Mesenchymal stem cell (in vitro differentiated cells and primary cell): ENCODE data around the gene KRTAP1-3.
A peak's percentile ranks its signal among the peaks of the same experiment; 100 is the strongest.
"Not testable (repeated sequence)": the region's sequence is repeated elsewhere in the genome, so short reads cannot be mapped to it uniquely, and the experiment has no call there.

Source experiments
- DNase-seq: peaks from one replicate; pipeline ENCODE4 v3.0.0-alpha.2; 2013
- H2AFZ ChIP-seq: one replicate; pipeline ENCODE4 v1.6.1; 2013; ENCODE audit warnings: low read depth, mild to moderate bottlenecking, control low read depth, inconsistent platforms, low read length, moderate library complexity
- H2AK5ac ChIP-seq: 2 replicates; pipeline ENCODE4 v1.6.1; 2013; ENCODE audit warnings: low read length, moderate library complexity, mild to moderate bottlenecking, inconsistent platforms; ENCODE audit not compliant: severe bottlenecking
- H2BK120ac ChIP-seq: one replicate; pipeline ENCODE4 v1.6.1; 2013; ENCODE audit warnings: low read depth, mild to moderate bottlenecking, inconsistent platforms, low read length, moderate library complexity
- H2BK12ac ChIP-seq, 2 experiments: one replicate each; pipeline ENCODE4 v1.6.1; 2013; ENCODE audit warnings: inconsistent platforms in 2 of 2, low read length in 2 of 2, mild to moderate bottlenecking in 2 of 2, moderate library complexity in 2 of 2, control low read depth in 1 of 2
- H2BK15ac ChIP-seq: one replicate; pipeline ENCODE4 v1.6.1; 2013; ENCODE audit warnings: mild to moderate bottlenecking, low read depth, inconsistent platforms; ENCODE audit not compliant: poor library complexity, severe bottlenecking
- H2BK5ac ChIP-seq: 2 replicates; pipeline ENCODE4 v1.6.1; 2013; ENCODE audit warnings: low read depth, mild to moderate bottlenecking, low read length, control low read depth, inconsistent platforms; ENCODE audit not compliant: poor library complexity, severe bottlenecking
- H3K14ac ChIP-seq, 2 experiments: one replicate each; pipeline ENCODE4 v1.6.1; 2013; ENCODE audit warnings: inconsistent platforms in 2 of 2, low read length in 2 of 2, control low read depth in 1 of 2, mild to moderate bottlenecking in 1 of 2, moderate library complexity in 1 of 2
- H3K18ac ChIP-seq, 2 experiments: one replicate each; pipeline ENCODE4 v1.6.1; 2013; ENCODE audit warnings: inconsistent platforms in 2 of 2, low read length in 2 of 2, control low read depth in 1 of 2, low read depth in 1 of 2, mild to moderate bottlenecking in 1 of 2
- H3K23ac ChIP-seq, 2 experiments: one replicate each; pipeline ENCODE4 v1.6.1; 2013; ENCODE audit warnings: inconsistent platforms in 2 of 2, low read length in 2 of 2, mild to moderate bottlenecking in 2 of 2, moderate library complexity in 2 of 2, control low read depth in 1 of 2
- H3K27ac ChIP-seq: 2 replicates; pipeline ENCODE4 v1.5.1; 2013; ENCODE audit warnings: mild to moderate bottlenecking, moderate library complexity, low read length, control low read depth, inconsistent platforms; ENCODE audit not compliant: poor library complexity, severe bottlenecking
- H3K27me3 ChIP-seq, 2 experiments: 2 replicates each; pipeline versions ENCODE4 v1.6.1 to v1.7.0; 2013; ENCODE audit warnings: low read length in 2 of 2, mild to moderate bottlenecking in 2 of 2, moderate library complexity in 2 of 2, control low read depth in 1 of 2, inconsistent platforms in 1 of 2; ENCODE audit not compliant: control insufficient read depth in 1 of 2, insufficient read depth in 1 of 2
- H3K36me3 ChIP-seq, 2 experiments: 2 replicates each; pipeline versions ENCODE4 v1.6.1 to v1.7.0; 2013; ENCODE audit warnings: low read length in 2 of 2, control low read depth in 1 of 2, inconsistent platforms in 1 of 2, low read depth in 1 of 2, mild to moderate bottlenecking in 1 of 2; ENCODE audit not compliant: insufficient read depth in 2 of 2, control insufficient read depth in 1 of 2
- H3K4ac ChIP-seq, 2 experiments: one replicate each; pipeline ENCODE4 v1.6.1; 2013; ENCODE audit warnings: inconsistent platforms in 2 of 2, low read length in 2 of 2, mild to moderate bottlenecking in 2 of 2, moderate library complexity in 2 of 2, control low read depth in 1 of 2, low read depth in 1 of 2
- H3K4me1 ChIP-seq: 2 replicates; pipeline ENCODE4 v1.6.1; 2013; ENCODE audit warnings: low read depth, low read length, control low read depth; ENCODE audit not compliant: control insufficient read depth, insufficient read depth
- H3K4me2 ChIP-seq: 2 replicates; pipeline ENCODE4 v1.6.1; 2013; ENCODE audit warnings: low read length, mild to moderate bottlenecking, inconsistent platforms; ENCODE audit not compliant: poor library complexity, severe bottlenecking
- H3K4me3 ChIP-seq, 2 experiments: 2 replicates each; pipeline versions ENCODE4 v1.5.1 to v1.7.0; 2013; ENCODE audit warnings: low read length in 2 of 2, mild to moderate bottlenecking in 2 of 2, control low read depth in 1 of 2, low read depth in 1 of 2; ENCODE audit not compliant: insufficient read depth in 1 of 2
- H3K79me1 ChIP-seq: replicated peaks from 2 replicates; pipeline ENCODE4 v1.6.1; 2013; ENCODE audit warnings: mild to moderate bottlenecking, control low read depth, low read length, inconsistent platforms; ENCODE audit not compliant: poor library complexity, severe bottlenecking
- H3K9ac ChIP-seq: 2 replicates; pipeline ENCODE4 v1.7.0; 2013; ENCODE audit warnings: mild to moderate bottlenecking, low read length, moderate library complexity
- H3K9me3 ChIP-seq: 2 replicates; pipeline ENCODE4 v1.7.0; 2013; ENCODE audit warnings: mild to moderate bottlenecking, low read length; ENCODE audit not compliant: control insufficient read depth
- H4K8ac ChIP-seq: one replicate; pipeline ENCODE4 v1.6.1; 2013; ENCODE audit warnings: inconsistent platforms, mild to moderate bottlenecking, low read length, moderate library complexity
- H4K91ac ChIP-seq: one replicate; pipeline ENCODE4 v1.6.1; 2013; ENCODE audit warnings: mild to moderate bottlenecking, low read length, inconsistent platforms
- WGBS: methylation state at CpG from one replicate; pipeline ENCODE4 v1.1.7; 2013; ENCODE audit warnings: mixed read lengths; 5-methylcytosine and 5-hydroxymethylcytosine counted together

KRTAP1-3 gene

DNA sequence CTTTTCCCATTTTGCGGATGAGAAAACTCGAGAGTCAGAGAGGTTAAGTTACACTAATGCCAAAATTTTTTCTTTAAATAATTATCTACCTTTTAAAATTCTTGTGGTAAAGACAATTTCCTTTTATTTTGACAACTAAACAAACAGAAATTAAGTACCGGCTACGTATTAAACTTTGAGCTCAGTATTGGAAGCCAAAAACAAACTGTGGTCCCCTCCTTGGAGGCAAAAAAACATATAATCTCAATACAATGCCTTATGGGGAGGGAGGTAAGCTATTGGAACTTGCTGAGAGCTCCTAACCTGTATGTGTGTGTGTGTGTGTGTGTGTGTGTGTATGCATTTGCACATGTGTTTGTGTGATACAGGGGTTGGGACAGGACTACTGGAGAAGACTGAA lies 28.8 kb upstream of the KRTAP1-3 start:
- 80% methylated on average over 2 of the region's 4 CpGs for WGBS
- Histone ChIP-seq H3K79me1 (no peaks in the 10 kb centered on the region), H3K27ac (no peak overlapping the region), H3K14ac (no peak overlapping the region), H3K4me3 (no peak overlapping the region), H4K8ac (no peak overlapping the region), H3K9me3 (no peaks in the 10 kb centered on the region), H2BK15ac (no peak overlapping the region), H3K23ac (no peak overlapping the region), H2BK120ac (no peak overlapping the region), H2AFZ (no peak overlapping the region), H2AK5ac (no peak overlapping the region), H4K91ac (no peak overlapping the region), H3K9ac (no peak overlapping the region), H3K4me1 (peaks cover 9% of the 10 kb centered on the region), H3K27me3 (no peaks in the 10 kb centered on the region), H3K4me2 (no peak overlapping the region), H3K18ac (no peak overlapping the region), H2BK5ac (no peak overlapping the region), H2BK12ac (no peak overlapping the region), H3K36me3 (no peaks in the 10 kb centered on the region), H3K4ac (no peak overlapping the region)
- DNase-seq = no peak

- 60% methylated on average over 1 of the region's 1 CpG for WGBS
- no peak overlapping the region for H2BK15ac ChIP-seq
- peak overlapping the region; percentile 93 for H3K27ac ChIP-seq
- H2AK5ac ChIP-seq = no peak overlapping the region
- peak; percentile 70 for DNase-seq
- H4K91ac ChIP-seq = no peak overlapping the region
- H3K23ac ChIP-seq = no peak overlapping the region
- no peak overlapping the region for H4K8ac ChIP-seq
- H3K4me3 ChIP-seq = no peak overlapping the region
- H3K4me2 ChIP-seq = no peak overlapping the region
- H2BK5ac ChIP-seq = peak overlapping the region; percentile 99
- H3K4me1 ChIP-seq = peaks cover 9% of the 10 kb centered on the region
- no peaks in the 10 kb centered on the region for H3K36me3 ChIP-seq
- no peaks in the 10 kb centered on the region for H3K79me1 ChIP-seq
- H3K4ac ChIP-seq = no peak overlapping the region
- no peak overlapping the region for H3K14ac ChIP-seq
- no peaks in the 10 kb centered on the region for H3K27me3 ChIP-seq
- no peaks in the 10 kb centered on the region for H3K9me3 ChIP-seq
- H2BK12ac ChIP-seq = no peak overlapping the region
- no peak overlapping the region for H3K18ac ChIP-seq
- H3K9ac ChIP-seq = peak overlapping the region; percentile 70
- peak overlapping the region; percentile 15 for H2BK120ac ChIP-seq
- H2AFZ ChIP-seq = no peak overlapping the region
Measured at GRCh38 chr17:41061964-41062363, 27.3 kb upstream of the KRTAP1-3 start.

DNA sequence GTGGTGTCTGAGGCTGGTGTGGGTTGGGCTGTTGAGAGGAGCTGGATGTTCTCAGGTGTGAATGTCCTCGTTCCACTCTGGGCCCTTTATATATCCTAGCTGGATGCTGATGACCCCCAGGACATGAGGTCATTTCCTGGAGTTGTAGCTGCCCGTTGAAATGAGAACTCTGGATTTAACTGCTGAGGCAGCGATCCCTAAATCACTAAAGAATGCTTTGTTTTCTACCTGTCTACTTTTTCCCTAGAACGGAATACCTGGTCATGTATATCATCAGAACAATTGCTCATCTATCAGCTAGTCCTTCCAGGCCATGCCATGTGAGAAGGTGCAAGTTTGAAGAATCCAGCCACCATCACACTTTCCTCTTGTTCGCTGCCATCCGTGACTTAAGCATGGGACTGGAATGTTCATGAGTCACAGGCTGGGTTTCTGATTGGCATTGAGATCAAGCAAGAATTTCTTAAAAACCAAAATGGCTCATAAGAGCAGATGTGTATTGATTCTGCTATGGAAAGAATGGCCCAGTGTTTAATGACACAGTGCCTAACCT lies 25.5 kb upstream of the KRTAP1-3 start, which contains the start of gene KRTAP2-3:
Gene KRTAP2-3, minus strand, starts transcription at position 63 of the 553 bp plus-strand sequence. CDS start 64 bp downstream, outside the sequence.
- no peak within 1 kb of the TSS for H3K23ac ChIP-seq
- H3K36me3 ChIP-seq = no peaks in the 10 kb centered on the region
- H3K4me1 ChIP-seq = peaks cover 7% of the 10 kb centered on the region
- H2BK12ac ChIP-seq = no peak within 1 kb of the TSS
- H3K4ac ChIP-seq = no peak within 1 kb of the TSS
- H3K27me3 ChIP-seq = no peaks in the 10 kb centered on the region
- H3K9me3 ChIP-seq = no peaks in the 10 kb centered on the region
- H3K18ac ChIP-seq = no peak within 1 kb of the TSS
- H3K14ac ChIP-seq = no peak within 1 kb of the TSS
- peak; percentile 82 for DNase-seq
- H2BK120ac ChIP-seq = no peak within 1 kb of the TSS
- H2AFZ ChIP-seq = no peak within 1 kb of the TSS
- 24% methylated on average over 6 of the region's 6 CpGs for WGBS
- peak within 1 kb of the TSS; percentile 87 for H3K27ac ChIP-seq
- H3K4me2 ChIP-seq = no peak within 1 kb of the TSS
- H2BK5ac ChIP-seq = peak within 1 kb of the TSS; percentile 5
- H3K4me3 ChIP-seq = no peak within 1 kb of the TSS
- H4K91ac ChIP-seq = no peak within 1 kb of the TSS
- peak within 1 kb of the TSS; percentile 70 for H3K9ac ChIP-seq
- no peak within 1 kb of the TSS for H4K8ac ChIP-seq
- no peak within 1 kb of the TSS for H2BK15ac ChIP-seq
- H2AK5ac ChIP-seq = peak within 1 kb of the TSS; percentile 28
- no peaks in the 10 kb centered on the region for H3K79me1 ChIP-seq

DNA sequence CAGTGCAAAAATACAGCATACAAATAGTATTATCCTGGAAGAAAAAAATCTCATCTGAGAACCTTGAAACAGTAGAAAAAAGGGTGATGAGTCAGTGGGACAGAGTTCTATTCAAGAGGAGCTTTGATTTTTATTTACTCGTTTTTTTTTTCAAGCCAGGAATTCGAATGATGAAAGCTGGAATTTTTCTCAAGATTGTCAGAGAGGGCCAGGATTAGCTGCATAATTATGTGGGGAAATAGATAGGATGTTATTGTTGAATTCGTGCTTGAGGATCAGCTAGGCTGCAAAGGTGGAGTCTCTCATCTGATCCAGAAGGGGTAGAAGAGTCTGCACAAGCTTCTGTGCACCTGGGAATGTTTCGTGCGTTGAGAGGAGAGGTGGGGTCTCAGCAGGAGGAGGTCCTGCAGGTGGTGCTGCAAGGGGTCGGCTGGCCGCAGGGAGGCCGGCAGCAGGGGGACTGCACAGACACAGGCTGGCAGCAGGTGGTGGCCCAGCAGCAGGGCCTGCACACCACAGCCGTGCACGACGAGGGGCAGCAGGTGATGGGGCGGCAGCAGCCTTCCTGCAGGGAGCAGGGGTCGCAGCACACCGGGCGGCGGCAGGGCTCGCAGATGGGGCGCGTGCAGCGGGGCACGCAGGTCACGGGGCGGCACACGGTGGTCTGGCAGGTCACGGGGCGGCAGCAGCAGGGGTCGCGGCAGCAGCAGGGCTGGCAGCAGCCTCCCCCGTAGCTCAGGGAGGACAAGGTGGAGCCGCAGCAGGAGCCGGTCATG lies 24.8 kb upstream of the KRTAP1-3 start:
- H3K4me3 ChIP-seq, H2AFZ ChIP-seq, H2BK120ac ChIP-seq, H3K4me2 ChIP-seq, H3K14ac ChIP-seq, H2AK5ac ChIP-seq, H4K8ac ChIP-seq, H3K23ac ChIP-seq, H3K27me3 ChIP-seq, H3K4me1 ChIP-seq, H2BK12ac ChIP-seq, H4K91ac ChIP-seq, H3K9ac ChIP-seq, H3K4ac ChIP-seq, H3K79me1 ChIP-seq, H3K9me3 ChIP-seq, H3K36me3 ChIP-seq, H3K18ac ChIP-seq, H2BK15ac ChIP-seq: not testable (repeated sequence)
- peak; percentile 84 for DNase-seq
- WGBS = 26% methylated on average over 5 of the region's 31 CpGs
- Histone ChIP-seq H3K27ac (peak overlapping the region; percentile 87), H2BK5ac (peak overlapping the region; percentile 5)
